Measurements from ENCODE around the gene CDPF1. TPM values are rescaled to one million over a fixed set of nuclear protein-coding genes. Genes with fewer than 3 reads are reported as not detected.

The CDPF1 gene
- total RNA-seq, 1 donor from 2014 or later, result 6.4 TPM

- H3K36me3 ChIP-seq, result no peaks in the 10 kb centered on the region
- H3K9me3 ChIP-seq (replicated peaks), result no peaks in the 10 kb centered on the region
- intact Hi-C loops (cut with micrococcal nuclease), result no loop called here
- H3K27ac ChIP-seq (replicated peaks), result no peak overlapping the region
- no peak for TF ChIP-seq CTCF (IDR thresholded peaks at IDR 0.05; ENCODE audit: borderline replicate concordance)
- DNase-seq, result no peak
- no peak overlapping the region for H3K4me3 ChIP-seq
- H3K4me1 ChIP-seq, result peaks cover 5% of the 10 kb centered on the region
- H3K27me3 ChIP-seq (ENCODE audit: low read depth), result no peaks in the 10 kb centered on the region
Observed at GRCh38 chr22:46259374-46259773, 9.3 kb upstream of the CDPF1 start.

DNA sequence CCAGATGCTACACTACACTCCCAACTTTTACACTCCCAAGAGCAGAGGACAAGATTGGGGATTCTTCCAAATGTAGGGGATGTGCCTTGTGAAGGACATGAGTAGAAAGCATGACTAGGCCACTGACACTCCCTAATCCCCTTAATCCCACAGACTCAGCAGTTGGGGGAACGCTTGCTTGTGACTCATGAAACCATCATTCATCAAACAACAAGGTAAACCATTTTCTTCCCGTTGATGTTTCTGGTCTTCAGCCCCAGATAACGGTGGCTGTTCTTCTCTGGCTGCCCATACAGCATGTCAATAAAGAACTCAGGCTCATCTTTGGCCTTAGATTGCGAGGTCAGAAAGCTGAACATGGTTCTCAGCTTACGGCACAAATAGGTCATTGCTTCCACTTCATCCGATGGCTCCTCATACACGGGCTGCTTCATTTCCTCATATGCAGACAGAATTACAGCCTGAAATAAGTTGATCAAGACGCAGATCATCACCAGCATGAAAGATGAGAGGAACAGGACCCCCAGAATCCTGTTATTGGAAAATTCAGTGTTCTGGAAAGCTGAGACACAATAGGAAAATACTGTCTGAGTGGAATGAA lies 6.4 kb upstream of the CDPF1 start:
- no peaks in the 10 kb centered on the region for H3K27me3 ChIP-seq (ENCODE audit: low read depth)
- no peak for TF ChIP-seq CTCF (IDR thresholded peaks at IDR 0.05; ENCODE audit: borderline replicate concordance)
- H3K4me1 ChIP-seq, result peaks cover 9% of the 10 kb centered on the region
- H3K9me3 ChIP-seq (replicated peaks), result no peaks in the 10 kb centered on the region
- H3K4me3 ChIP-seq, result no peak overlapping the region
- H3K27ac ChIP-seq (replicated peaks), result no peak overlapping the region
- no peak for DNase-seq
- intact Hi-C loops (cut with micrococcal nuclease), result no loop called here
- H3K36me3 ChIP-seq, result no peaks in the 10 kb centered on the region

DNA sequence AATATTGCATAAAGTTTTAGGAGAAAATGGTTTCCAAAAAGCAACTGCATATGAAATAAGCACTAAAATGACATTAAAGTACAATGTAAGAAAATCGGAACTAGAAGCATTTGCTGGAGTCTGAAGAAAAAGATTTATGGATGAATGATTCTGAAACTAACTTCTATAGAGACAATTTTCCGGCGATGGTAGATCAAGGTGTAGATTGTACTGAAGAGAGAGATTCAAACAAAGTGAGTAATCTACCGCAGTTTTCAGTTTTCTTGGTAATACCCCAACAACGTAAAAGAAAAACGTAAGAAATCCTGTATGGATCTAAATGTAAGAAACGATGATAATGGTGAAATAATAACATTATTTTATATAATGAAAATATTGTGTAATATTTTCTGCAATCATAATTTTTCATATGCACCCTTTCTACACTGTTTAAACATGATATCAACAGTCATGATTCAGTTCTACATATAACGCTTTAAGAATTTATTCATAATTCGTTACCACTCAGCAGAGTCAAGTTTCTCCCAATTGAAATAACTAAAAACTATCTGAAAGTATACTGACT lies 1.8 kb upstream of the CDPF1 start:
- Histone ChIP-seq H3K9me3 (replicated peaks) (no peaks in the 10 kb centered on the region), H3K36me3 (no peaks in the 10 kb centered on the region), H3K4me1 (peaks cover 53% of the 10 kb centered on the region), H3K27ac (replicated peaks) (no peak overlapping the region), H3K4me3 (no peak overlapping the region), H3K27me3 (ENCODE audit: low read depth) (no peaks in the 10 kb centered on the region)
- DNase-seq, result no peak
- intact Hi-C loops (cut with micrococcal nuclease), result no loop called here
- TF ChIP-seq CTCF (IDR thresholded peaks at IDR 0.05; ENCODE audit: borderline replicate concordance), result no peak

DNA sequence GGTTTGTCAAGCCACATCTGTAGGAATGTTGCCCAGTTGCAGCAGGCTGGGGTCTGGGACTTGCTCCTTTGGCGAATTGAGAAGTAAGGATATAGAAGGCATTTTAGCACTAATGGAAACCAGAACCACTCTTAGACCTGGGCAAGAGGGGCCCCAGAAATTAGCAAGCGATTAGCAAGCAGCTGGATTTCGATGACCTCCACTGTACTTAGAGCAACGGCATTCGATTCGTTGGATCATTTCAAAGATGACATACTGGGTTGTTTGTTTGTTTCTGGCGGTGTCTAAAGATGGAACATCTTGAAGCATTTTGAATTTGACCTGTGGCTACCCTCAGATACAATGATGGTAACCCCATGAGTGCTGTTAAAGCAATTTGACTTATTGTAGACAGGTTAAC lies 1.2 kb upstream of the CDPF1 start:
- Histone ChIP-seq H3K36me3 (no peaks in the 10 kb centered on the region), H3K27ac (replicated peaks) (peak overlapping the region; percentile 96), H3K4me3 (peak overlapping the region; percentile 93), H3K27me3 (ENCODE audit: low read depth) (no peaks in the 10 kb centered on the region), H3K9me3 (replicated peaks) (no peaks in the 10 kb centered on the region), H3K4me1 (peaks cover 59% of the 10 kb centered on the region)
- DNase-seq, result no peak
- no peak for TF ChIP-seq CTCF (IDR thresholded peaks at IDR 0.05; ENCODE audit: borderline replicate concordance)
- intact Hi-C loops (cut with micrococcal nuclease), result no loop called here

DNA sequence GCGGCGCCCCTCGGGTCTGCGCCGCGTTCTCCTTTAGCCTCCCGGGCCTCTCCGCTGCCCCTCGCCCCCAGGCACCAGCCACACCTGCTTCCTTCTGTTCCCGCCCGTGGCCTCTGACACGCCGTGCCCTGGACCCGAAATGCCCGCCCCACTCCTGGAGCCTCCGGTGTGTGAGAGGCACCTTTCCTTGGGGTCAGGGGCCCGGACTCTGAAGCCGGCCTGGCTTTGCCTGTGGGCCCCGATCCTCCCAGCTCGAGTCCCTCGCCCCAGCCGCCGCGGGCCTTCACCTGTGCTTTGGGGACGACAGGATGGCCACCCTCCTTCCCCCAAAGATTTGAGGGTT lies 661 bp upstream of the CDPF1 start:
- Histone ChIP-seq H3K36me3 (no peaks in the 10 kb centered on the region), H3K9me3 (replicated peaks) (no peaks in the 10 kb centered on the region), H3K27ac (replicated peaks) (peak overlapping the region; percentile 96), H3K4me3 (peak overlapping the region; percentile 93), H3K4me1 (peaks cover 64% of the 10 kb centered on the region), H3K27me3 (ENCODE audit: low read depth) (no peaks in the 10 kb centered on the region)
- intact Hi-C loops (cut with micrococcal nuclease), result no loop called here
- no peak for DNase-seq
- no peak for TF ChIP-seq CTCF (IDR thresholded peaks at IDR 0.05; ENCODE audit: borderline replicate concordance)

All from left ventricle myocardium inferior (tissue), 1 donor.